DOHH2 (cell line): Measurements from ENCODE around the gene UBASH3B.

Experiments used
- CTCF ChIP-seq: fragments of 200-600 bp; sonication (generic); IDR thresholded peaks from one replicate; pipeline ENCODE4 v1.5.1; 2014; ENCODE audit warnings: antibody characterized with exemption, mild to moderate bottlenecking, low read depth, low read length; ENCODE audit not compliant: poor library complexity, severe bottlenecking
- EZH2phosphoT487 ChIP-seq: fragments of 200-600 bp; sonication (generic); IDR thresholded peaks from 2 replicates; pipeline ENCODE4 v1.6.1; 2017; ENCODE audit warnings: borderline replicate concordance, mild to moderate bottlenecking, antibody characterized with exemption, low read length, moderate library complexity, mixed read lengths

GRCh38 chr11:122808478-122808869, 153.0 kb downstream of the UBASH3B start:
- TF ChIP-seq CTCF: no peak
- no peak for TF ChIP-seq EZH2phosphoT487
